HCT116 (cell line): ENCODE results near the gene PPP2R2D. TPM values are rescaled to one million over a fixed set of nuclear protein-coding genes. Genes with fewer than 3 reads are reported as not detected.

Experiments
- ATAC-seq: fragments of 200-7000 bp; cut with Tn5 transposase; 2 replicates; pipeline ENCODE4 v1.9.1; 2020; ENCODE audit warnings: mild to moderate bottlenecking, moderate library complexity
- BruUV-seq: library from RNA; stranded (reverse); fragments of 400-500 nt; replicated peaks from 2 replicates; lab custom pipeline; 2021; lab: Mats Ljungman, UMichigan
- CTCF ChIA-PET: fragments of 300-600 bp; sonication (Branson Sonifier 250); formaldehyde crosslinking; loops from one replicate; lab custom pipeline; 2021; ENCODE audit warnings: antibody characterized with exemption; lab: Charles Lee
- POLR2A ChIA-PET: fragments of 300-600, 350-600 bp; sonication (Branson Sonifier 250); formaldehyde crosslinking; loops from one replicate; lab custom pipeline; 2021; ENCODE audit warnings: antibody characterized with exemption; lab: Charles Lee
- RAD21 ChIA-PET, 2 experiments: fragments of 300-600 bp; sonication (Branson Sonifier 250); formaldehyde crosslinking; loops; one replicate each; lab custom pipeline; 2023; ENCODE audit warnings: low total read pairs in 2 of 2; ENCODE audit not compliant: uncharacterized antibody in 2 of 2, unreplicated experiment in 2 of 2, low non-redundant PET in 1 of 2; lab: Charles Lee
- DNase-seq: peaks from one replicate; pipeline ENCODE4 v3.0.0-alpha.2; 2010; ENCODE audit warnings: low read depth, low spot score
- H2AFZ ChIP-seq: fragments of 200-600 bp; shearing (Covaris generic), sonication (generic); 2 replicates; pipeline ENCODE4 v1.6.1; 2017; ENCODE audit warnings: low read depth, mixed run types, mixed read lengths, antibody characterized with exemption, low read length; ENCODE audit not compliant: poor library complexity, severe bottlenecking
- H3K27ac ChIP-seq: 2 replicates; pipeline ENCODE4 v1.5.1; 2012; ENCODE audit warnings: low read depth, low read length
- H3K27me3 ChIP-seq: fragments of 200-600 bp; sonication (generic); 2 replicates; pipeline ENCODE4 v1.6.1; 2016; ENCODE audit warnings: mixed run types, low read length, mixed read lengths; ENCODE audit not compliant: insufficient read depth
- H3K36me3 ChIP-seq, 2 experiments: fragments of 200-500 bp in 1 of 2; fragments of 200-600 bp in 1 of 2; sonication (Bioruptor generic) in 1 of 2; sonication (generic) in 1 of 2; 2 replicates each; pipeline versions ENCODE4 v1.5.1 to v1.6.1; 2014 to 2016; ENCODE audit warnings: low read length in 2 of 2, inconsistent platforms in 1 of 2, mixed read lengths in 1 of 2, mixed run types in 1 of 2; ENCODE audit not compliant: insufficient read depth in 2 of 2, control insufficient read depth in 1 of 2
- H3K4me1 ChIP-seq, 2 experiments: fragments of 200-600 bp in 1 of 2; sonication (generic) in 1 of 2; 2 replicates each; pipeline versions ENCODE4 v1.5.1 to v1.6.1; 2012 to 2017; ENCODE audit warnings: low read length in 2 of 2, inconsistent platforms in 1 of 2, mild to moderate bottlenecking in 1 of 2, mixed read lengths in 1 of 2, mixed run types in 1 of 2, moderate library complexity in 1 of 2; ENCODE audit not compliant: insufficient read depth in 2 of 2, control insufficient read depth in 1 of 2
- H3K4me2 ChIP-seq: fragments of 200-600 bp; sonication (generic); 2 replicates; pipeline ENCODE4 v1.6.1; 2017; ENCODE audit warnings: mixed run types, low read length, mixed read lengths
- H3K4me3 ChIP-seq, 2 experiments: fragments of 200-600 bp in 1 of 2; sonication (generic) in 1 of 2; replicated peaks in 1 of 2; 2 replicates each; pipeline ENCODE4 v1.5.1; 2011 to 2016; ENCODE audit warnings: low read length in 2 of 2, control low read depth in 1 of 2, low read depth in 1 of 2, mild to moderate bottlenecking in 1 of 2, mixed read lengths in 1 of 2, mixed run types in 1 of 2
- H3K79me2 ChIP-seq: fragments of 200-600 bp; sonication (generic); 2 replicates; pipeline ENCODE4 v1.6.1; 2017; ENCODE audit warnings: mild to moderate bottlenecking, mixed run types, low read length, moderate library complexity, mixed read lengths; ENCODE audit not compliant: insufficient read depth
- H3K9ac ChIP-seq: fragments of 200-600 bp; sonication (generic); 2 replicates; pipeline ENCODE4 v1.6.1; 2016; ENCODE audit warnings: low read length, mixed read lengths
- H3K9me2 ChIP-seq: fragments of 200-600 bp; sonication (generic), shearing (Covaris generic); 2 replicates; pipeline ENCODE4 v1.6.1; 2017; ENCODE audit warnings: mixed run types, mild to moderate bottlenecking, moderate library complexity; ENCODE audit not compliant: insufficient read depth
- H3K9me3 ChIP-seq, 2 experiments: fragments of 200-500 bp in 1 of 2; fragments of 200-600 bp in 1 of 2; sonication (Bioruptor generic) in 1 of 2; sonication (generic) in 1 of 2; 2 replicates each; pipeline ENCODE4 v1.6.1; 2014 to 2017; ENCODE audit warnings: low read length in 2 of 2, mixed read lengths in 2 of 2, inconsistent platforms in 1 of 2, low read depth in 1 of 2, mild to moderate bottlenecking in 1 of 2, mixed run types in 1 of 2, moderate library complexity in 1 of 2; ENCODE audit not compliant: control insufficient read depth in 1 of 2, insufficient read depth in 1 of 2
- H4K20me1 ChIP-seq: fragments of 200-600 bp; sonication (generic), shearing (Covaris generic); 2 replicates; pipeline ENCODE4 v1.6.1; 2017; ENCODE audit warnings: mixed run types, mild to moderate bottlenecking, moderate library complexity; ENCODE audit not compliant: insufficient read depth
- ELF1 ChIP-seq: IDR thresholded peaks from 2 replicates; pipeline ENCODE4 v1.6.1; 2012; ENCODE audit warnings: low read depth, borderline replicate concordance
- EZH2phosphoT487 ChIP-seq: fragments of 200-600 bp; IDR thresholded peaks from 2 replicates; pipeline ENCODE4 v1.6.1; 2018; ENCODE audit warnings: antibody characterized with exemption, borderline replicate concordance
- JUND ChIP-seq: IDR thresholded peaks from 2 replicates; pipeline ENCODE4 v1.6.1; 2012
- POLR2AphosphoS5 ChIP-seq: IDR thresholded peaks from 2 replicates; pipeline ENCODE4 v1.6.1; 2011; ENCODE audit warnings: mild to moderate bottlenecking, low read depth, low read length, moderate library complexity
- SIN3A ChIP-seq: IDR thresholded peaks from 2 replicates; pipeline ENCODE4 v1.6.1; 2012; ENCODE audit warnings: low read depth
- SP1 ChIP-seq: IDR thresholded peaks from 2 replicates; pipeline ENCODE4 v1.6.1; 2012; ENCODE audit warnings: low read depth
- SRF ChIP-seq: IDR thresholded peaks from 2 replicates; pipeline ENCODE4 v1.6.1; 2012; ENCODE audit warnings: low read depth
- YY1 ChIP-seq: IDR thresholded peaks from 2 replicates; pipeline ENCODE4 v1.6.1; 2011; ENCODE audit warnings: low read length, low read depth, moderate library complexity, mild to moderate bottlenecking; ENCODE audit not compliant: insufficient replicate concordance; ENCODE audit errors: extremely low read depth
- ZFX ChIP-seq: fragments of 450-650 bp; IDR thresholded peaks from 2 replicates; pipeline ENCODE4 v1.6.1; 2017
- ZNF274 ChIP-seq: fragments of 200-500 bp; sonication (Bioruptor generic); IDR thresholded peaks from 2 replicates; pipeline ENCODE4 v1.6.1; 2014; ENCODE audit warnings: mild to moderate bottlenecking, low read depth, low read length, inconsistent platforms
- intact Hi-C: fragments of 100-400 bp; cut with micrococcal nuclease; formaldehyde crosslinking; loops from 2 replicates; pipeline ENCODE4 v1.10.0; 2022
- total RNA-seq: library from RNA; stranded (reverse); gene quantifications from one replicate; pipeline ENCODE4 v1.2.1, GENCODE V29; 2021; ENCODE audit not compliant: unreplicated experiment
- TF ChIP-seq, protein P1 (sequence below): IDR thresholded peaks from 2 replicates; pipeline ENCODE4 v1.6.1; 2012
- TF ChIP-seq, protein P2 (sequence below): IDR thresholded peaks from 2 replicates; pipeline ENCODE4 v1.6.1; 2012
- TF ChIP-seq, protein P3 (sequence below), 3 experiments: fragments of 200-600 bp in 1 of 3; sonication (generic) in 1 of 3; IDR thresholded peaks in 2 of 3; conservative IDR thresholded peaks in 1 of 3; 2 replicates each; pipeline ENCODE4 v1.5.1; 2012 to 2017; ENCODE audit warnings: low read depth in 2 of 3, low read length in 2 of 3, antibody characterized with exemption in 1 of 3, borderline replicate concordance in 1 of 3, control low read depth in 1 of 3, mild to moderate bottlenecking in 1 of 3, mixed read lengths in 1 of 3, mixed run types in 1 of 3, moderate library complexity in 1 of 3; ENCODE audit not compliant: insufficient read depth in 1 of 3

PPP2R2D gene
- total RNA-seq, 1 experiment from 2014 or later = 18.1 TPM

DNA sequence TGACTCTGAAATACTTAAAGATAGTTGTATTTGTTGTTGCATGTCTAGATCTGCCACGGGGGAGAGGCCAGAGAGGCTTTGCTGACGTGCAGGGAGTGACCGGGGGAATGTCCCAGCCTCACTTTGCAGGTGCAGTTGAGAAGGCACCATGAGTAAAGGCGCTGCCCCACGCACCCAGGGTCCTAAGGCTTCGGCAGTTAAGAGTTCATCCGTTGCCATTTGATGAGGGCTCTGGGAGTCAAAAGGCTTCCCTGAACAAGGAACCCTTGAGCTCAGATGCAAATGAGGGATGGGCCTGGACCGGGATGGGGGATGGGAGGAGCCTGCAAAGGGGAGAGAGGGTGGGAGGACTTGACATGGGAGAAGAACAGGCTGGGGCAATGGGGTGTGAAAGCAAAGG lies 20.4 kb downstream of the PPP2R2D start:
- CTCF ChIA-PET = no interaction called here
- Histone ChIP-seq H3K36me3 (no peaks in the 10 kb centered on the region), H3K27me3 (no peaks in the 10 kb centered on the region), H3K4me1 (no peaks in the 10 kb centered on the region), H3K9me2 (no peaks in the 10 kb centered on the region), H4K20me1 (no peaks in the 10 kb centered on the region), H3K4me3 (no peak overlapping the region), H3K27ac (no peak overlapping the region), H3K9me3 (no peaks in the 10 kb centered on the region), H3K79me2 (peaks cover 58% of the 10 kb centered on the region), H2AFZ (no peak overlapping the region), H3K4me2 (no peak overlapping the region), H3K9ac (no peak overlapping the region)
- no TSS peak for BruUV-seq
- DNase-seq (no peak), ATAC-seq (no peak)
- POLR2A ChIA-PET = no interaction called here
- TF ChIP-seq ZNF274 (no peak), SIN3A (no peak), POLR2AphosphoS5 (no peak), SP1 (no peak), JUND (no peak)
- TF ChIP-seq, protein P1, sequence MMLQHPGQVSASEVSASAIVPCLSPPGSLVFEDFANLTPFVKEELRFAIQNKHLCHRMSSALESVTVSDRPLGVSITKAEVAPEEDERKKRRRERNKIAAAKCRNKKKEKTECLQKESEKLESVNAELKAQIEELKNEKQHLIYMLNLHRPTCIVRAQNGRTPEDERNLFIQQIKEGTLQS = no peak
- TF ChIP-seq, protein P2, sequence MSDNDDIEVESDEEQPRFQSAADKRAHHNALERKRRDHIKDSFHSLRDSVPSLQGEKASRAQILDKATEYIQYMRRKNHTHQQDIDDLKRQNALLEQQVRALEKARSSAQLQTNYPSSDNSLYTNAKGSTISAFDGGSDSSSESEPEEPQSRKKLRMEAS = no peak
- RAD21 ChIA-PET = no interaction called here
- intact Hi-C loops = no loop called here

DNA sequence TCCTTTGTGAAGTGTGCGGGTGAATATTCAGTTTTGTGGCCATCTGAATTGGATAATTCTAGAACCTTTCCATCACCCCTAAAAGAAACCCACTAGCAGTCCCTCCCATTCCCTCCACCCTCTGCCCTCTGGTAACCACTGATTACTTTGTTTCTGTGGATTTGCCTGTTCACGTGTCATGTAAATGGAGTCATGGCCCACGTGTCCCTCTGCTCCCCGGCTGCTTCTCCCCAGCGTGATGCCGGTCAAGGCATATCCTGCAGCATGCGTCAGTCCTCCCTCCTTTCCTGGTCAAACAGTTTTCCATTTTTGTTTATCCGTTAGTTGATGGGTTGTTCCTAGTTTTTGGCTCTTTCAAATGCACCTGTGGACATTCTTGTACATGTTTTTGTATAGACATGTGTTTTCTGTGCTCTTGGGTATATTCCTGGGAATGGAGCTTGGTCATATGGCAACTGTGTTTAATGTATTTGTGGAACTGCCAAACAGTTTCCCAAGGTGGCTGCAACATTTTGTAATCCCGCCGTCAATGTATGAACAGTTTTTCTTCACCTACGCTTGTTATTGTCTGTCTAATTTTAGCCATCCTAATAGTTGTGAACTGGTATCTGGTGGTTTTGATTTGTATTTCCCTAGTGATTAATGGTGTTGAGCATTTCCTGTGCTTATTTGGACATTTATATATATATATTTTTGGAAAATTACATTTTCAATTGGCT lies 22.4 kb downstream of the PPP2R2D start:
- Histone ChIP-seq H3K36me3 (no peaks in the 10 kb centered on the region), H3K9ac (no peak overlapping the region), H3K79me2 (peaks cover 75% of the 10 kb centered on the region), H3K9me2 (no peaks in the 10 kb centered on the region), H2AFZ (no peak overlapping the region), H3K27ac (no peak overlapping the region), H3K27me3 (no peaks in the 10 kb centered on the region), H3K4me3 (no peak overlapping the region), H3K9me3 (no peaks in the 10 kb centered on the region), H4K20me1 (no peaks in the 10 kb centered on the region), H3K4me1 (no peaks in the 10 kb centered on the region), H3K4me2 (no peak overlapping the region)
- no TSS peak for BruUV-seq
- ChIA-PET CTCF (no interaction called here), RAD21 (no interaction called here), POLR2A (no interaction called here)
- no peak for DNase-seq
- ATAC-seq = no peak
- intact Hi-C loops = no loop called here
- TF ChIP-seq EZH2phosphoT487 (no peak), ZNF274 (no peak), YY1 (no peak), SRF (no peak), ZFX (no peak), ELF1 (no peak)
- TF ChIP-seq, protein P2 = no peak
- TF ChIP-seq, protein P3, sequence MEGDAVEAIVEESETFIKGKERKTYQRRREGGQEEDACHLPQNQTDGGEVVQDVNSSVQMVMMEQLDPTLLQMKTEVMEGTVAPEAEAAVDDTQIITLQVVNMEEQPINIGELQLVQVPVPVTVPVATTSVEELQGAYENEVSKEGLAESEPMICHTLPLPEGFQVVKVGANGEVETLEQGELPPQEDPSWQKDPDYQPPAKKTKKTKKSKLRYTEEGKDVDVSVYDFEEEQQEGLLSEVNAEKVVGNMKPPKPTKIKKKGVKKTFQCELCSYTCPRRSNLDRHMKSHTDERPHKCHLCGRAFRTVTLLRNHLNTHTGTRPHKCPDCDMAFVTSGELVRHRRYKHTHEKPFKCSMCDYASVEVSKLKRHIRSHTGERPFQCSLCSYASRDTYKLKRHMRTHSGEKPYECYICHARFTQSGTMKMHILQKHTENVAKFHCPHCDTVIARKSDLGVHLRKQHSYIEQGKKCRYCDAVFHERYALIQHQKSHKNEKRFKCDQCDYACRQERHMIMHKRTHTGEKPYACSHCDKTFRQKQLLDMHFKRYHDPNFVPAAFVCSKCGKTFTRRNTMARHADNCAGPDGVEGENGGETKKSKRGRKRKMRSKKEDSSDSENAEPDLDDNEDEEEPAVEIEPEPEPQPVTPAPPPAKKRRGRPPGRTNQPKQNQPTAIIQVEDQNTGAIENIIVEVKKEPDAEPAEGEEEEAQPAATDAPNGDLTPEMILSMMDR (IDR thresholded peaks at IDR 0.05 in 2 of 3, conservative IDR thresholded peaks at IDR 0.05 in 1 of 3; ENCODE audit: borderline replicate concordance in 1 of 3, insufficient read depth in 1 of 3, low read depth in 2 of 3, low read length in 2 of 3) = no peak
- TF ChIP-seq, protein P1 = no peak
